ENCODE measurements around the gene IKZF2. TPM values are rescaled to one million over a fixed set of nuclear protein-coding genes. Genes with fewer than 3 reads are reported as not detected.

The IKZF2 gene
- total RNA-seq, 1 donor from 2014 or later: 21.9 TPM

GRCh38 chr2:213002383-213002782 lies 149.0 kb downstream of the IKZF2 start:
- H3K27me3 Mint-ChIP-seq: no peaks in the 10 kb centered on the region
- H3K9me3 Mint-ChIP-seq (ENCODE audit: low read depth): no peaks in the 10 kb centered on the region
- DNase-seq (ENCODE audit: low spot score, unreplicated experiment): no peak
- H3K27ac Mint-ChIP-seq: no peak overlapping the region
- no peaks in the 10 kb centered on the region for H3K4me1 Mint-ChIP-seq (ENCODE audit: low read depth)
- no peak overlapping the region for H3K4me3 Mint-ChIP-seq (ENCODE audit: low read depth)
- no peak for TF ChIP-seq CTCF (IDR thresholded peaks at IDR 0.05; ENCODE audit: unreplicated experiment)
- peaks cover 1% of the 10 kb centered on the region for H3K36me3 Mint-ChIP-seq (ENCODE audit: insufficient read depth)

- DNase-seq (ENCODE audit: low spot score, unreplicated experiment): no peak
- H3K27me3 Mint-ChIP-seq: no peaks in the 10 kb centered on the region
- no peak overlapping the region for H3K4me3 Mint-ChIP-seq (ENCODE audit: low read depth)
- no peak for TF ChIP-seq CTCF (IDR thresholded peaks at IDR 0.05; ENCODE audit: unreplicated experiment)
- H3K27ac Mint-ChIP-seq: no peak overlapping the region
- H3K9me3 Mint-ChIP-seq (ENCODE audit: low read depth): no peaks in the 10 kb centered on the region
- H3K36me3 Mint-ChIP-seq (ENCODE audit: insufficient read depth): peaks cover 1% of the 10 kb centered on the region
- H3K4me1 Mint-ChIP-seq (ENCODE audit: low read depth): no peaks in the 10 kb centered on the region
These were observed 150.0 kb downstream of the IKZF2 start for GRCh38 chr2:213001297-213001910.

- Mint-ChIP-seq H3K4me1 (ENCODE audit: low read depth) (no peaks in the 10 kb centered on the region), H3K27me3 (no peaks in the 10 kb centered on the region), H3K9me3 (ENCODE audit: low read depth) (no peaks in the 10 kb centered on the region), H3K27ac (no peak overlapping the region), H3K36me3 (ENCODE audit: insufficient read depth) (no peaks in the 10 kb centered on the region), H3K4me3 (ENCODE audit: low read depth) (no peak overlapping the region)
- no peak for DNase-seq (ENCODE audit: low spot score, unreplicated experiment)
- no peak for TF ChIP-seq CTCF (IDR thresholded peaks at IDR 0.05; ENCODE audit: unreplicated experiment)
These were observed 152.6 kb downstream of the IKZF2 start for GRCh38 chr2:212998626-212999359.

GRCh38 chr2:212997526-212998020 lies 153.8 kb downstream of the IKZF2 start:
- H3K9me3 Mint-ChIP-seq (ENCODE audit: low read depth): no peaks in the 10 kb centered on the region
- H3K4me3 Mint-ChIP-seq (ENCODE audit: low read depth): no peak overlapping the region
- H3K27ac Mint-ChIP-seq: no peak overlapping the region
- H3K4me1 Mint-ChIP-seq (ENCODE audit: low read depth): no peaks in the 10 kb centered on the region
- H3K27me3 Mint-ChIP-seq: no peaks in the 10 kb centered on the region
- no peak for DNase-seq (ENCODE audit: low spot score, unreplicated experiment)
- H3K36me3 Mint-ChIP-seq (ENCODE audit: insufficient read depth): no peaks in the 10 kb centered on the region
- TF ChIP-seq CTCF (IDR thresholded peaks at IDR 0.05; ENCODE audit: unreplicated experiment): no peak

- TF ChIP-seq CTCF (IDR thresholded peaks at IDR 0.05; ENCODE audit: unreplicated experiment): no peak
- H3K27me3 Mint-ChIP-seq: no peaks in the 10 kb centered on the region
- no peaks in the 10 kb centered on the region for H3K36me3 Mint-ChIP-seq (ENCODE audit: insufficient read depth)
- H3K27ac Mint-ChIP-seq: no peak overlapping the region
- no peak for DNase-seq (ENCODE audit: low spot score, unreplicated experiment)
- no peak overlapping the region for H3K4me3 Mint-ChIP-seq (ENCODE audit: low read depth)
- no peaks in the 10 kb centered on the region for H3K4me1 Mint-ChIP-seq (ENCODE audit: low read depth)
- no peaks in the 10 kb centered on the region for H3K9me3 Mint-ChIP-seq (ENCODE audit: low read depth)
These were observed 155.5 kb downstream of the IKZF2 start for GRCh38 chr2:212995920-212996319.
